HCT116 (cell line): ENCODE measurements around the gene NPEPL1. TPM values are rescaled to one million over a fixed set of nuclear protein-coding genes. Genes with fewer than 3 reads are reported as not detected.

Source experiments
- ATAC-seq: fragments of 200-7000 bp; cut with Tn5 transposase; 2 replicates; pipeline ENCODE4 v1.9.1; 2020; ENCODE audit warnings: mild to moderate bottlenecking, moderate library complexity
- BruUV-seq: library from RNA; stranded (reverse); fragments of 400-500 nt; replicated peaks from 2 replicates; lab custom pipeline; 2021; lab: Mats Ljungman, UMichigan
- CTCF ChIA-PET: fragments of 300-600 bp; sonication (Branson Sonifier 250); formaldehyde crosslinking; loops from one replicate; lab custom pipeline; 2021; ENCODE audit warnings: antibody characterized with exemption; lab: Charles Lee
- POLR2A ChIA-PET: fragments of 300-600, 350-600 bp; sonication (Branson Sonifier 250); formaldehyde crosslinking; loops from one replicate; lab custom pipeline; 2021; ENCODE audit warnings: antibody characterized with exemption; lab: Charles Lee
- RAD21 ChIA-PET, 2 experiments: fragments of 300-600 bp; sonication (Branson Sonifier 250); formaldehyde crosslinking; loops; one replicate each; lab custom pipeline; 2023; ENCODE audit warnings: low total read pairs in 2 of 2; ENCODE audit not compliant: uncharacterized antibody in 2 of 2, unreplicated experiment in 2 of 2, low non-redundant PET in 1 of 2; lab: Charles Lee
- DNase-seq: peaks from one replicate; pipeline ENCODE4 v3.0.0-alpha.2; 2010; ENCODE audit warnings: low read depth, low spot score
- H2AFZ ChIP-seq: fragments of 200-600 bp; shearing (Covaris generic), sonication (generic); 2 replicates; pipeline ENCODE4 v1.6.1; 2017; ENCODE audit warnings: low read depth, mixed run types, mixed read lengths, antibody characterized with exemption, low read length; ENCODE audit not compliant: poor library complexity, severe bottlenecking
- H3K27ac ChIP-seq: 2 replicates; pipeline ENCODE4 v1.5.1; 2012; ENCODE audit warnings: low read depth, low read length
- H3K27me3 ChIP-seq: fragments of 200-600 bp; sonication (generic); 2 replicates; pipeline ENCODE4 v1.6.1; 2016; ENCODE audit warnings: mixed run types, low read length, mixed read lengths; ENCODE audit not compliant: insufficient read depth
- H3K36me3 ChIP-seq, 2 experiments: fragments of 200-500 bp in 1 of 2; fragments of 200-600 bp in 1 of 2; sonication (Bioruptor generic) in 1 of 2; sonication (generic) in 1 of 2; 2 replicates each; pipeline versions ENCODE4 v1.5.1 to v1.6.1; 2014 to 2016; ENCODE audit warnings: low read length in 2 of 2, inconsistent platforms in 1 of 2, mixed read lengths in 1 of 2, mixed run types in 1 of 2; ENCODE audit not compliant: insufficient read depth in 2 of 2, control insufficient read depth in 1 of 2
- H3K4me1 ChIP-seq, 2 experiments: fragments of 200-600 bp in 1 of 2; sonication (generic) in 1 of 2; 2 replicates each; pipeline versions ENCODE4 v1.5.1 to v1.6.1; 2012 to 2017; ENCODE audit warnings: low read length in 2 of 2, inconsistent platforms in 1 of 2, mild to moderate bottlenecking in 1 of 2, mixed read lengths in 1 of 2, mixed run types in 1 of 2, moderate library complexity in 1 of 2; ENCODE audit not compliant: insufficient read depth in 2 of 2, control insufficient read depth in 1 of 2
- H3K4me2 ChIP-seq: fragments of 200-600 bp; sonication (generic); 2 replicates; pipeline ENCODE4 v1.6.1; 2017; ENCODE audit warnings: mixed run types, low read length, mixed read lengths
- H3K4me3 ChIP-seq, 2 experiments: fragments of 200-600 bp in 1 of 2; sonication (generic) in 1 of 2; replicated peaks in 1 of 2; 2 replicates each; pipeline ENCODE4 v1.5.1; 2011 to 2016; ENCODE audit warnings: low read length in 2 of 2, control low read depth in 1 of 2, low read depth in 1 of 2, mild to moderate bottlenecking in 1 of 2, mixed read lengths in 1 of 2, mixed run types in 1 of 2
- H3K79me2 ChIP-seq: fragments of 200-600 bp; sonication (generic); 2 replicates; pipeline ENCODE4 v1.6.1; 2017; ENCODE audit warnings: mild to moderate bottlenecking, mixed run types, low read length, moderate library complexity, mixed read lengths; ENCODE audit not compliant: insufficient read depth
- H3K9ac ChIP-seq: fragments of 200-600 bp; sonication (generic); 2 replicates; pipeline ENCODE4 v1.6.1; 2016; ENCODE audit warnings: low read length, mixed read lengths
- H3K9me2 ChIP-seq: fragments of 200-600 bp; sonication (generic), shearing (Covaris generic); 2 replicates; pipeline ENCODE4 v1.6.1; 2017; ENCODE audit warnings: mixed run types, mild to moderate bottlenecking, moderate library complexity; ENCODE audit not compliant: insufficient read depth
- H3K9me3 ChIP-seq, 2 experiments: fragments of 200-500 bp in 1 of 2; fragments of 200-600 bp in 1 of 2; sonication (Bioruptor generic) in 1 of 2; sonication (generic) in 1 of 2; 2 replicates each; pipeline ENCODE4 v1.6.1; 2014 to 2017; ENCODE audit warnings: low read length in 2 of 2, mixed read lengths in 2 of 2, inconsistent platforms in 1 of 2, low read depth in 1 of 2, mild to moderate bottlenecking in 1 of 2, mixed run types in 1 of 2, moderate library complexity in 1 of 2; ENCODE audit not compliant: control insufficient read depth in 1 of 2, insufficient read depth in 1 of 2
- H4K20me1 ChIP-seq: fragments of 200-600 bp; sonication (generic), shearing (Covaris generic); 2 replicates; pipeline ENCODE4 v1.6.1; 2017; ENCODE audit warnings: mixed run types, mild to moderate bottlenecking, moderate library complexity; ENCODE audit not compliant: insufficient read depth
- CEBPB ChIP-seq: IDR thresholded peaks from 2 replicates; pipeline ENCODE4 v1.6.1; 2012; ENCODE audit warnings: low read depth
- CTCF ChIP-seq, 3 experiments: fragments of 200-600 bp in 1 of 3; sonication (generic) in 1 of 3; IDR thresholded peaks in 2 of 3; conservative IDR thresholded peaks in 1 of 3; 2 replicates each; pipeline ENCODE4 v1.5.1; 2012 to 2017; ENCODE audit warnings: low read depth in 2 of 3, low read length in 2 of 3, antibody characterized with exemption in 1 of 3, borderline replicate concordance in 1 of 3, control low read depth in 1 of 3, mild to moderate bottlenecking in 1 of 3, mixed read lengths in 1 of 3, mixed run types in 1 of 3, moderate library complexity in 1 of 3; ENCODE audit not compliant: insufficient read depth in 1 of 3
- EGR1 ChIP-seq: IDR thresholded peaks from 2 replicates; pipeline ENCODE4 v1.6.1; 2012; ENCODE audit warnings: low read depth
- ELF1 ChIP-seq: IDR thresholded peaks from 2 replicates; pipeline ENCODE4 v1.6.1; 2012; ENCODE audit warnings: low read depth, borderline replicate concordance
- EZH2phosphoT487 ChIP-seq: fragments of 200-600 bp; IDR thresholded peaks from 2 replicates; pipeline ENCODE4 v1.6.1; 2018; ENCODE audit warnings: antibody characterized with exemption, borderline replicate concordance
- FOSL1 ChIP-seq: IDR thresholded peaks from 2 replicates; pipeline ENCODE4 v1.6.1; 2012; ENCODE audit warnings: low read depth
- JUND ChIP-seq: IDR thresholded peaks from 2 replicates; pipeline ENCODE4 v1.6.1; 2012
- MAX ChIP-seq: IDR thresholded peaks from 2 replicates; pipeline ENCODE4 v1.6.1; 2012
- POLR2AphosphoS5 ChIP-seq: IDR thresholded peaks from 2 replicates; pipeline ENCODE4 v1.6.1; 2011; ENCODE audit warnings: mild to moderate bottlenecking, low read depth, low read length, moderate library complexity
- RAD21 ChIP-seq: IDR thresholded peaks from 2 replicates; pipeline ENCODE4 v1.6.1; 2012; ENCODE audit warnings: low read depth, mild to moderate bottlenecking
- SIN3A ChIP-seq: IDR thresholded peaks from 2 replicates; pipeline ENCODE4 v1.6.1; 2012; ENCODE audit warnings: low read depth
- SP1 ChIP-seq: IDR thresholded peaks from 2 replicates; pipeline ENCODE4 v1.6.1; 2012; ENCODE audit warnings: low read depth
- TCF7L2 ChIP-seq: IDR thresholded peaks from 2 replicates; pipeline ENCODE4 v1.7.0; 2011; ENCODE audit warnings: borderline replicate concordance, inconsistent platforms; ENCODE audit not compliant: insufficient read depth, insufficient read length; ENCODE audit errors: extremely low read depth
- YY1 ChIP-seq: IDR thresholded peaks from 2 replicates; pipeline ENCODE4 v1.6.1; 2011; ENCODE audit warnings: low read length, low read depth, moderate library complexity, mild to moderate bottlenecking; ENCODE audit not compliant: insufficient replicate concordance; ENCODE audit errors: extremely low read depth
- ZFX ChIP-seq: fragments of 450-650 bp; IDR thresholded peaks from 2 replicates; pipeline ENCODE4 v1.6.1; 2017
- intact Hi-C: fragments of 100-400 bp; cut with micrococcal nuclease; formaldehyde crosslinking; loops from 2 replicates; pipeline ENCODE4 v1.10.0; 2022
- total RNA-seq: library from RNA; stranded (reverse); gene quantifications from one replicate; pipeline ENCODE4 v1.2.1, GENCODE V29; 2021; ENCODE audit not compliant: unreplicated experiment

Gene NPEPL1
- total RNA-seq, 1 experiment from 2014 or later = 16.6 TPM

- ChIA-PET POLR2A (no interaction called here), RAD21 (no interaction called here)
- TF ChIP-seq MAX (no peak), CTCF (IDR thresholded peaks at IDR 0.05 in 2 of 3, conservative IDR thresholded peaks at IDR 0.05 in 1 of 3; ENCODE audit: borderline replicate concordance in 1 of 3, insufficient read depth in 1 of 3, low read depth in 2 of 3, low read length in 2 of 3) (no peak), SP1 (no peak), RAD21 (no peak; the same call in 1 of the 2 replicates)
- TF ChIP-seq, all 23 proteins: peak for 0
- BruUV-seq = no TSS peak
- H3K79me2 ChIP-seq = peaks cover 12% of the 10 kb centered on the region
- no peaks in the 10 kb centered on the region for H3K9me3 ChIP-seq
- ATAC-seq (no peak), DNase-seq (no peak)
- CTCF ChIA-PET = no interaction called here
- intact Hi-C loops = no loop called here
- H3K4me2 ChIP-seq = no peak overlapping the region
- no peaks in the 10 kb centered on the region for H3K27me3 ChIP-seq
- peaks cover 0 to 12% of the 10 kb centered on the region in 2 experiments; a peak in 1 of 4 replicates for H3K4me1 ChIP-seq
- no peaks in the 10 kb centered on the region for H4K20me1 ChIP-seq
- H3K36me3 ChIP-seq = no peaks in the 10 kb centered on the region; a peak in 1 of 4 replicates
- no peak overlapping the region for H2AFZ ChIP-seq
- no peak overlapping the region for H3K4me3 ChIP-seq
- H3K9ac ChIP-seq = no peak overlapping the region
- no peak overlapping the region for H3K27ac ChIP-seq
- no peaks in the 10 kb centered on the region for H3K9me2 ChIP-seq
Measured at GRCh38 chr20:58647162-58647795, 45.3 kb upstream of the NPEPL1 start.

- Histone ChIP-seq H3K27ac (no peak overlapping the region), H3K4me1 (peaks cover 0 to 17% of the 10 kb centered on the region in 2 experiments; a peak in 3 of 4 replicates), H3K9me2 (no peaks in the 10 kb centered on the region), H3K27me3 (no peaks in the 10 kb centered on the region), H3K79me2 (peaks cover 19% of the 10 kb centered on the region), H2AFZ (no peak overlapping the region), H4K20me1 (no peaks in the 10 kb centered on the region), H3K4me2 (no peak overlapping the region), H3K4me3 (no peak overlapping the region), H3K9me3 (no peaks in the 10 kb centered on the region), H3K9ac (no peak overlapping the region), H3K36me3 (no peaks in the 10 kb centered on the region; a peak in 1 of 4 replicates)
- DNase-seq = no peak
- ChIA-PET RAD21 (no interaction called here), CTCF (no interaction called here), POLR2A (no interaction called here)
- BruUV-seq = no TSS peak
- ATAC-seq = no peak
- intact Hi-C loops = no loop called here
- TF ChIP-seq TCF7L2 (no peak), YY1 (no peak), ZFX (no peak), JUND (no peak), EZH2phosphoT487 (no peak), POLR2AphosphoS5 (no peak), CEBPB (no peak), EGR1 (no peak), MAX (no peak), SIN3A (no peak), FOSL1 (no peak), ELF1 (no peak)
Measured at GRCh38 chr20:58647796-58648501, 44.7 kb upstream of the NPEPL1 start.
